Omental fat pad (tissue), 4 donors: Measurements from ENCODE around the gene HOXB13. TPM values are rescaled to one million over a fixed set of nuclear protein-coding genes. Genes with fewer than 3 reads are reported as not detected.

Source experiments
- ATAC-seq: fragments of 150-250 bp; one replicate; pipeline ENCODE4 v1.9.1; 2016; ENCODE audit warnings: mild to moderate bottlenecking, moderate library complexity; ENCODE audit not compliant: low FRiP score
- DNase-seq: peaks from one replicate; pipeline ENCODE4 v3.0.0-alpha.2; 2019; ENCODE audit warnings: low spot score
- total RNA-seq, 4 donors: library from RNA; depleted of rRNA; stranded (reverse); fragments of >200 nt; gene quantifications; one replicate each; pipeline ENCODE4 v1.1.0, GENCODE V29; 2016
- TF ChIP-seq, protein P1 (sequence below), 3 donors: fragments of 450-650 bp; IDR thresholded peaks; one replicate each; pipeline ENCODE4 v1.5.1; 2016 to 2017; ENCODE audit warnings: antibody characterized with exemption in 3 of 3, mild to moderate bottlenecking in 3 of 3, moderate library complexity in 2 of 3

HOXB13 gene
- not detected for total RNA-seq

DNA sequence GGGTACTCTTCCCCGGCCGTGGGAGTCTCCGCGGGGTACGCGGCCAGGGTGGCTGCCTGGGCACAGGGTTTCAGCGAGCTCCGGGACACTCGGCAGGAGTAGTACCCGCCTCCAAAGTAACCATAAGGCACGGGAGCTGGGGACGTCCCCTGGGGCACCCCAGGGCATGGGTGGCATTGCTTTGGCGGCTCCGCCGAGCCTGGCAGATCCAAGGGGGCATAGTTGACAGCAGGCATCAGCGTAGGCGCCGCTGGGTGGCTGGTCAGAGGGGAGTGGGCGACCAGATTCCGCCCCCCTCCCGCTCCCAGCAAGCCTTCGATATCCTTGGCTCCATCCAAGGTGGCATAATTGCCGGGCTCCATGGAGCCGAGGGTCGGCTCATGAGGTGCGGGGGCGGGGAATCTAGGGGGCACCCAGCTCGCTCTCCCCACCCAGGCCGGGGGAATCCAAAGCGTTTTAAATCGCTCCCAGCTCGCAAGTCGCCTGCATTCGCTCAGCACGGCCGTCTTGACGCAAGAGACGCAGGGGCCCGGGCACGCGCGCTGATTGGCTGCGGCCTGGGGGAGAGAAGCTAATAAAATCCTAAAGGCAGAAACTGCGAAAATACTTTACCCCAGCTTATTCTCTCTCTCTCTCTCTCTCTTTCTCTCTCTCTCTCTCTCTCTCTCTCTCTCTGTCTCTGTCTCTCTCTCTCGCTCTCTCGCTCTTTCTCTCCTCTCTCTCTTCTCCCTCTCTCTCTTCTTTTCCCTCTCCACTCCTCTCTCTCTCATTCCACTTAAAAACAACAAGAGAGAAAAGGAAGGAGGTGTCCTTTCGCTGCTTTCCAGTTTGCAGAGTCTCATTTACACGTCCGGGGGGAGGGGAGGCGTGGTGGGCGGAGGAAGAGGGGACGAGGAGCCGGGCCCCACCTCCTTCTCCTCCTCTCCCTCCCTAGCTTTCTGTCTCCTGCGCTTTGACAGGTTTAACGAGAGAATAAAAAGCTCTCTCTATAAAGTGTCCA lies at the start of gene HOXB13:
Gene HOXB13 (minus strand): TSS at position 519 of the 1,000 bp plus-strand sequence. CDS start 157 bp downstream, at position 362.
- ATAC-seq, result no peak
- DNase-seq, result no peak
- TF ChIP-seq, protein P1, sequence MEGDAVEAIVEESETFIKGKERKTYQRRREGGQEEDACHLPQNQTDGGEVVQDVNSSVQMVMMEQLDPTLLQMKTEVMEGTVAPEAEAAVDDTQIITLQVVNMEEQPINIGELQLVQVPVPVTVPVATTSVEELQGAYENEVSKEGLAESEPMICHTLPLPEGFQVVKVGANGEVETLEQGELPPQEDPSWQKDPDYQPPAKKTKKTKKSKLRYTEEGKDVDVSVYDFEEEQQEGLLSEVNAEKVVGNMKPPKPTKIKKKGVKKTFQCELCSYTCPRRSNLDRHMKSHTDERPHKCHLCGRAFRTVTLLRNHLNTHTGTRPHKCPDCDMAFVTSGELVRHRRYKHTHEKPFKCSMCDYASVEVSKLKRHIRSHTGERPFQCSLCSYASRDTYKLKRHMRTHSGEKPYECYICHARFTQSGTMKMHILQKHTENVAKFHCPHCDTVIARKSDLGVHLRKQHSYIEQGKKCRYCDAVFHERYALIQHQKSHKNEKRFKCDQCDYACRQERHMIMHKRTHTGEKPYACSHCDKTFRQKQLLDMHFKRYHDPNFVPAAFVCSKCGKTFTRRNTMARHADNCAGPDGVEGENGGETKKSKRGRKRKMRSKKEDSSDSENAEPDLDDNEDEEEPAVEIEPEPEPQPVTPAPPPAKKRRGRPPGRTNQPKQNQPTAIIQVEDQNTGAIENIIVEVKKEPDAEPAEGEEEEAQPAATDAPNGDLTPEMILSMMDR (IDR thresholded peaks at IDR 0.05), result no peak

DNA sequence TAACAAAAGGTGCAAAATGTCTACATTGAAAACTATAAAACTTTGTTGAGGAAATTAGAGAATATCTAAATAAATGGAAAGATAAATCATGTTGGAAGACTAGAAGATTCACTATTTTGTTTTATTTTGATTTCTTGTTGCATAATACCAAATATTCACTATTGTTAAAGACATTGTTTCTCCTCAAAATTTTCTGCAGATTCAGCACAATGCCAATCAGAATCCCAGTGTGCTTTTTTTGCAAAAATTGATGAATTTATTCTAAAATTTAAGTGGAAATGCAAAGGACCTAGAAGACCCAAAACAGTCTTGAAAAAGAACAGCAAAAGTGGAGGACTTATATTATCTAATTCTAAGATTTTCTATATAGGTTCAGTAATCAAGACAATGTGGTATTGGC lies 48.1 kb upstream of the HOXB13 start:
- no peak for DNase-seq
- TF ChIP-seq, protein P1 (IDR thresholded peaks at IDR 0.05), result no peak
- ATAC-seq, result no peak

DNA sequence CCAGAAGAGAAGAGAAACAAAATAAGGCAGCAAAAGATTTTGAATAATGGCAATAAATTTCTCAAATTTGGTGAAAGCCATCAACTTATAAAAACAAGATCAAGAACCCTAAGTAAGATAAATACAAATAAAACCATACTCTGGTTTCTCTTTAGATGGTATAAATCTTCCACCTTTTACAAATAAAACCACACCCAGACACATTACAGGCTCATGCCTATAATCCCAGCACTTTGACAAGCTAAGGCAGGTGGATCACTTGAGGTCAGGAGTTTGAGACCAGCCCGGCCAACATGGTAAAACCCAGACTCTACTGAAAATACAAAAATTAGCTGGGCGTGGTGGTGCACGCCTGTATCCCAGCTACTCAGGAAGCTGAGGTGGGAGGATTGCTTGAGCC lies 44.7 kb upstream of the HOXB13 start:
- TF ChIP-seq, protein P1 (IDR thresholded peaks at IDR 0.05), result no peak
- ATAC-seq, result no peak

DNA sequence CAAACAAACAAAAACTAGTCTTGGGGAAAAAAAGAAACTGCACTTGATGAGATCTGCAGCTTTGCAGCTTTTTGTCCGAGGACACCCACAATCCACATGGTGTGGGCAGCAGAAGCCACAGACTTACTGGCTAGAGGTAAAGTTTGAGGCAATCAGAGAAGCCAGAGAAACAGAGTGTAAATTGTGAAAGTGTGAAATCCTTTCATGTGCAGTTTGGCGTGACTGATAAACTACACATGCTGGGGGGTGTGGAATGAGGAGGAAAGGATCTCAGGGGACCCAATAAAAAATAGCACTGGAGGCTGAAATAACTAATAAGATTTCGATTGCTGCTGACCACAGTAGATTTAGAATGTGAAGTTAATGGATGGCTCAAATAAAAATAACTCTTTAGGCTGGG lies 42.4 kb upstream of the HOXB13 start:
- ATAC-seq (no peak), DNase-seq (no peak)
- TF ChIP-seq, protein P1 (IDR thresholded peaks at IDR 0.05), result no peak

More for the DNA sequence above, 44.7 kb upstream of the HOXB13 start:
- no peak for DNase-seq

DNA sequence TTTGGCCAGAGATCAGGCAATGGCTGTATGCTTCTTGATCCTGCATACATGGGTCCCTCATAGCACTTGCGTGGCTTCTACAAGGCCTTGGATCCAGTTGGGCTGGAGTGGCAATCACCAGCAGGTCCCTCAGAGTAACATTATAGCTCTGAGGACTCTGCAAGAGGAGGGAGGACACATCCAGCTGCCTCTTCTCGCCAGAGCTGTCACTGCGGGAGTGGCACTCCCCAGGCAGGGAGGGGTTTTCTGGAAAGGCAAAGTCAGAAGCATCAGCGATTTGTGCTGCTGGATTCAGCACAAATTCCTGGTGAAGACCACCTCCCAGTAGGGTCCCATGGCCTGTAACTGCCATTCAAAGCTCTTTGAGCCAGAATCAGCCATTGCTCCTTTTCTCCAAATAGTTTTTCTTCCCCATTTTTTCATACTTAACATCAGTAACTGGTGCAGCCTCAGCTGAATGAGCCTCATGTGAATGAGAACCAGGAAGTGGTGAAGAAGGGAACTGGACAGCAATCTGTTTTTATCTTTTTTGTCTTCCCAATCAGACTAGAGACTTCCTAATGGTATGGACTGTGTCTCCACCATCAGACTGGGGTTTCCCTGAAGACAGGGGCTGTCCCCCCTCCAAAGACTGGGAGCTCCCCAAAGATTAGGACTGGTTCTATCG lies 40.6 kb upstream of the HOXB13 start:
- TF ChIP-seq, protein P1 (IDR thresholded peaks at IDR 0.05), result no peak
- ATAC-seq (no peak), DNase-seq (no peak)

DNA sequence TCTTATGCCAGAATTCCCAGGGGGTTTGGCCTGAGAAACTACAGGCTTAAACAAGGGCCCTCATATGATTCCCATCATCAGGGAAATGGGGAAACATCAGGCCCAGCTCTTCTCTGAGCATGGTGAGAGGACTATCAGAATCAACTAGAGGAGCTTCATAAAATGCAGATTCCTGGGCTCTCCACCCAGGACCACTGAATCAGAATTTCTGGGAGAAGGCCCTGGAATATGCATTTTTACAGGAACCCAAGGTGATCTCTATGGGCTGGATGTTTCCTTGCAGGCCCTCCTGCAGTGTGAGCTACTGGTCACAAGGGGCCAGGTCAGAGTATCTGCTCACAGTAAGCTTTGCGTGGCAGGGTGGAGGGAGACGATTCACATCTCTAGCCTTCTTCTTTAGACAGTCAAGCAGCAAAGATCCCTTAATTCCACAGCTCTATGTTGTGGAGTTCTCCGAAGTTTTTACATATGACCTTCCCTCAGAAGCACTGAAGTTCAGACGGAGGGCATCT lies 38.8 kb upstream of the HOXB13 start:
- no peak for ATAC-seq
- DNase-seq, result no peak
- TF ChIP-seq, protein P1 (IDR thresholded peaks at IDR 0.05), result no peak
